ENCODE measurements around the gene C9orf50.
A peak's percentile ranks its signal among the peaks of the same experiment; 100 is the strongest.
"Not testable (repeated sequence)": the region's sequence is repeated elsewhere in the genome, so short reads cannot be mapped to it uniquely, and the experiment has no call there.

Gene C9orf50

GRCh38 chr9:129647635-129648034, 26.7 kb upstream of the C9orf50 start:
- DNase-seq, result no peak

DNA sequence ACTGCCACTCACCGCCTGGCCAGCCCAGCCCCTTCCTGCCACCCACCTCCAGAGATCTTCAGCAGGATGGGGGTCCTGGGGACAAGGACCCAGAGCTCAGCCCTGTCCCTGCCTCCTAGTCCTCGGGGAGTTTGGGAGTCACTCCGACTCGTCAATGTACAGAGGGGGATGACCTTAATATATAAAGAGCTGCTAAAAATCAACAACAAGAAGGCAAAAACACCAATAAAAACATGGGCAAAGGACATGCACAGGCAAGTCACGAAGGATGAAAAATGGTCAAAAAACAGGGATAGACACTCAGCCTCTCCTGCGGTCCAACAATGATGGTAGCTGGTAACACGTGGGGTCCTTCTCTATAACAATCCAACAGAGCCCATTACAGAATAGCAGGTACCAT, 25.8 kb upstream of the C9orf50 start:
- DNase-seq, result no peak

DNA sequence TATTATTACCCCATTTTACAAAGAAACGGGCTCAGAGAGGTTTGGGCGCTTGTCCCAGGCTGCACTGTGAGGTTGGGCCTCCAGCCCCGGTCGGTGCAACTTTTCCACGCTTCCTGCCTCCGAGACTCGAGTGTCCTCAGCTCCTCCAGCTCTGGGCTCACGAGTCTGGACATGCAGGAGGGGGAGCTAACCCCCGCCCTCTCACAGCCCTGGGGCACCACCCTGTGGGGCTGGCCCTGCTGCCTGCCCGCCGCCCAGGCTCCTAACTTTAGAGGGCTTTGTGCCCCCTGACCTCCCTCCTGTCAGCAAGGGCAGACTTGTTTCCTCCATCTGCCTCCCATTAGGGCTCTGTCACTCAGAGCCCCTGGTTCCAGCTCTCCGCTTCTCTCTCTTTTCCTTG, 25.4 kb upstream of the C9orf50 start:
- no peak for DNase-seq

DNA sequence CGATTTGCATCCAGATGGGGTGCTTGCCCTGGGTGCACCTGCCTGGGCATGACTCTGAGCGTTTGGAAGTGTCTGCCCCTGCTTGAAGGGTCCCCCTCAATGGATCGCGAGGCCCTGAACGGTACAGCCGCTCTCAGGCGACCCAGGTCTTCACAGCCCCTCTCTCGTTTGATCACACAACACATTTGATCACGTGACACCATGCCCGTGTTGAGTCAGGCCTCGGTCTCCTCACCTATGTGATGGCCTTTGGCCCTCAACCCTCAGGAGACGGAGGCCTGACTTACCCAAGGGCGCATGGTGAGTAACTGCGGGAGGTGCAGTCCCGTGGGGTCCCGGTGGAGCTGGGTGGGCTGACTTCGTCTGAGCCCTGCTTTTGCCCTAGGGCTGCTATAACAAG, 24.0 kb upstream of the C9orf50 start:
- no peak for DNase-seq

GRCh38 chr9:129644365-129644764, 23.5 kb upstream of the C9orf50 start:
- DNase-seq, result no peak

DNA sequence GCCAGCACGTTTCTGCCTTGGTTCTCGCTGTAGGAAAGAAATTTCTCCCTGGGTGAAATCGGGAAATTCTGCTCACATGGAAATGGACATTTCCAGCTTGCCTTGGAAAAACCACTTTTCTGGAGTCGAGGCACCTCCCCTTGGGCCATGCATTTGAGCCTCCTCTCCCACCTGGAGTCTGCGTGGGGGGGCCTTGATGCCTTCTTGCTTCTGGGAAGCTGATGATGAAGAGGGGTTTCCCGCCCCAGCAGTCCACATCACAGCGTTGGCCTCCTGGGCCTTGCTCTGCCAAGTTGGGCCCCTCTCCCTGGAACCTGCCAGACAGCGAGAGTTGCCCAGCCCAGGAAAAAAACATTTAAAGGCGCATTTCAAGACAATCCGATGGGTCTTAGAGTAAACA, 22.8 kb upstream of the C9orf50 start:
- DNase-seq, result no peak

- peak; percentile 85 to 93 for DNase-seq
Observed at GRCh38 chr9:129641750-129642585, 21.1 kb upstream of the C9orf50 start, which contains the start of gene ASB6. Gene ASB6, minus strand, starts transcription at chr9:129642151. Its CDS starts 152 bp downstream, at chr9:129641999.

- DNase-seq, result no peak
Observed at GRCh38 chr9:129640871-129641749, 20.2 kb upstream of the C9orf50 start.

DNA sequence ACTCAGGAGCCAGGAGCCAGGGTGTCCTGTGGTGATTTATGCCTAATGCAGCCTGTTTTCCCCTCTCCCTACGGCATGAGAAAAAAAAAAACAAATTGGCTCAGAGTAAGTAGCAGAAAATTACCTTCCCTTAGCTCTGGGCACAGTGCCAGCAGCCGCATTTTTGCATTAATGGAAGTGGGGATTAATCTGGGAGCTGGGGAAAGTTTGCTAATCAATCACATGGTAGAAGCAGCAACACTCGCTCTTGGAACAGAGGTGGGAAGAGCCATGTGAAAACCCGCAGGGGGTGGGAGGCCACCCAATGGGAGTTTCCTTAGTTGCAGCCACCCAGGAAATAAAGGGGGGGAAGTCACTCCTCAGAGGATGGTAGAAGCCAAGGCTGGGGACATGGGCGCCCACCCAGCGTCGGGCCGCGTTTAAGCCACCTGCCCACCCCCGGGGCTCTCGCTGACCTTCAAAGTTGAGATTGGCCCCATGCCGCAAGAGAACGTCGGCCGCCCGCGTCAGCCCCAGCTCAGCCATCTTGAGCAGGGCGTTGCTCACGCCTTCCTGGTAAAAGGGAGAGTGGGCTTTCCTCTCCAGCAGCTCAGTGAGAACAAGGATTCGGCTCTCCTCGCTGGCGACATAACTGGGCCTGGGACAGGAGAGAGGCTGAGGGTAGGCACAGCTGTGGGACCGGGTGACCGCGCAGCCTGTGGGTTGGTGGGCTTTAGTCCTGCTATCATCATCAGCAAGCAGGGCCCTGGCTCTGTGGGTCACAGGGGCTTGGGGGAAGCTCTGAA, 19.4 kb upstream of the C9orf50 start:
- DNase-seq, result no peak

DNA sequence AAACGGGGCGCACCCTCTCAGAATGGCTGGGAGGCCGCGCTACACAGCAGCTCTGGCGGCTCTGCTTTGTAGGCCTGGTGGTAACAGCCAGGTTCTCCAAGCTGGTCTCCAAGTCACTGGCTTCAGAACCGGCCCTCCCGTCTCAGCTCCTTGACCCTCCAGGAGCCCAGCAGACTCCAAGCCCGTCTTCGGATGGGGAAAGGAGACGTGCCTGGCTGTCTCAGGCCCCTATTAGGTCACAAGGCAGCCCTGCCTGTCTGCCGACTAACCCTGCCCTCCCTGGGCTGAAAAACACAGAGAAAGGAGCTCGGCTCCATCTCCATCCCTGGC, 18.8 kb upstream of the C9orf50 start:
- DNase-seq, result no peak

- no peak for DNase-seq
Observed at GRCh38 chr9:129639034-129639630, 18.2 kb upstream of the C9orf50 start.

DNA sequence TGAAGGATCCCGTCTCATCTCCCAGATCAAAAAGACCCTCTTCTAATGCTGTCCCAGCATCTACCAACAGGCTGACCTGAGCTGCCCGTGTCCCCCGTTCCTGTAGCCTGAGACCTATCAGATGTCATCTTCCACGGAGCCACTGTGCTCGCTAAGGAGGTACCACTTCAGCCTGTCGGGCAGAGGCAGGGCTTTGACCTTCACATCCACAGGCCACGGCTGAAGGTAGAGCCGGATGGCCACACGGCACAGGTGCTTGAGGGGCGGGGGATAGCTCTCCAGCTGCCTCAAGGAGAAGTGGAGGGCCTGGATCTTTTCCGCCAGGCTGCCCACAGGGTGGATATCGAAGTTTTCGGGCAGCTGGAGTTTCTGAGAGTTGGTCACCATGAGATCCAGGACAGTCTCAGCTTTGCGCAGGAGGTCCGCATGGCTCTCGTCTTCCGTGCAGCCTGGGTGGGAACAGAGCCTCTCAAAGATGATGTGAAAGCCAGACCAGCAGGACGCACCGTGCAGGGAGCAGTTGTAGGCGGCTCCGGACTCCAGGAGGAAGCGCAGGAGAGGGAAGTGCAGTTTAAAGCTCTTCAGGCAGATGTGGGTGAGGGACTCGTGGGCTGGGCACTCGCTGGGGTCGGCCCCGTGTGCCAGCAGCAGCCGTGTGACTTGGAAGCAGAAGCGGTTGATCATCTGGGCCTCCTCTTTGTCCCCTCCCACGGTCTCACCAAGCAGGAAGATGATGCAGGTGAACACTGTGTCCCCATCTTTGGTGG, 17.0 kb upstream of the C9orf50 start:
- DNase-seq, result no peak

GRCh38 chr9:129637102-129637501, 16.2 kb upstream of the C9orf50 start:
- no peak for DNase-seq

GRCh38 chr9:129636343-129636742, 15.4 kb upstream of the C9orf50 start:
- not testable (repeated sequence) for DNase-seq

- DNase-seq, result no peak
Observed at GRCh38 chr9:129635099-129636065, 14.5 kb upstream of the C9orf50 start.

DNA sequence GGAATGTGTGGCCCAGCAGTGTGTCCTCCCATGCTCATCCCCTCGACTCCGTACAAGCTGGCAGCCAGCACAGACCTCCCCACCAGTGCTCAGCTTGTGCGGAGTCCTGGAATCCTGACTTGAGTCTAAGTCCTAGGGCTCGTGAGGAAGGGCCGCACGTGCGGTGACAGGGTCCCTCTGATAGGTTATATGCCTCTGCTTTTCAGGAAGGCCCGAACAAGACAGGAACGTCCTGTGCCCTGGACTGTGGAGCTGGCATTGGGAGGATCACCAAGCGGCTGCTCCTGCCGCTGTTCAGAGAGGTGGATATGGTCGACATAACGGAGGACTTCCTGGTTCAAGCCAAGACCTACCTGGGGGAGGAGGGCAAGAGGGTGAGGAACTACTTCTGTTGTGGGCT, 12.9 kb upstream of the C9orf50 start:
- DNase-seq, result no peak

GRCh38 chr9:129633207-129633606, 12.3 kb upstream of the C9orf50 start:
- DNase-seq, result no peak

- DNase-seq, result no peak
Observed at GRCh38 chr9:129632460-129632859, 11.6 kb upstream of the C9orf50 start.

GRCh38 chr9:129631674-129632129, 10.8 kb upstream of the C9orf50 start:
- DNase-seq, result no peak

- DNase-seq, result peak; percentile 19 to 35
Observed at GRCh38 chr9:129630967-129631673, 10.2 kb upstream of the C9orf50 start.

All from hippocampal formation (tissue), 2 donors.